LNCAP (cell line): ENCODE measurements around the gene CRISPLD2.

Experiments used
- CTCF ChIP-seq: fragments of 450-650 bp; IDR thresholded peaks from 2 replicates; pipeline ENCODE4 v1.5.1; 2017; ENCODE audit warnings: mild to moderate bottlenecking

The CRISPLD2 gene

DNA sequence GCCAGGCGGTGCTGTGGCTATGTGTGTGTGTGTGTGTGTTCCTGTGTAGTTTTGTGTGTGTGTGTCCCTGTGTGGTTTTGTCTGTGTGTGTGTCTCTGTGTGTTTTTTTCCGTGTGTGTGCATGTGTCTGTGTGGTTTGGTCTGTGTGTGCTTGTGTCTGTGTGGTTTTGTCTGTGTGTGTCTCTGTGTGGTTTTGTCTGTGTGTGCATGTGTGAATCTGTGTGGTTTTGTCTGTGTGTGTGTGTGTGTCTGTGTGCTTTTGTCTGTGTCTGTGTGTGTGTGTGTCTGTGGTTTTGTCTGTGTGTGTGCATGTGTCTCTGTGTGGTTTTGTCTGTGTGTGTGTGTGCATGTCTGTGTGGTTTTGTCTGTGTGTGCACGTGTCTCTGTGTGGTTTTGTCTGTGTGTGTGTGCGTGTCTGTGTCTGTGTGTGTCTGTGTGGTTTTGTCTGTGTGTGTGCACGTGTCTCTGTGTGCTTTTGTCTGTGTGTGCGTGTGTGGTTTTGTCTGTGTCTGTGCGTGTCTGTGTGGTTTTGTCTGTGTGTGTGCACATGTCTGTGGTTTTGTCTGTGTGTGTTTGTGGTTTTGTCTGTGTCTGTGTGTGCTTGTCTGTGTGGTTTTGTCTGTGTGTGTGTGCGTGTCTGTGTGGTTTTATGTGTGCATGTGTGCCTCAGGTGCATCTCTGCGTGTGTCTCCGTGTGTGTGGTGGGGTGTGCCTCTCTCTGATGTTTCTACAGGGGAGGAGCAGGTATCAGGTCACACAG lies 129.2 kb downstream of the CRISPLD2 start:
- TF ChIP-seq CTCF, result no peak

GRCh38 chr16:84949772-84950436 lies 130.1 kb downstream of the CRISPLD2 start:
- no peak for TF ChIP-seq CTCF

DNA sequence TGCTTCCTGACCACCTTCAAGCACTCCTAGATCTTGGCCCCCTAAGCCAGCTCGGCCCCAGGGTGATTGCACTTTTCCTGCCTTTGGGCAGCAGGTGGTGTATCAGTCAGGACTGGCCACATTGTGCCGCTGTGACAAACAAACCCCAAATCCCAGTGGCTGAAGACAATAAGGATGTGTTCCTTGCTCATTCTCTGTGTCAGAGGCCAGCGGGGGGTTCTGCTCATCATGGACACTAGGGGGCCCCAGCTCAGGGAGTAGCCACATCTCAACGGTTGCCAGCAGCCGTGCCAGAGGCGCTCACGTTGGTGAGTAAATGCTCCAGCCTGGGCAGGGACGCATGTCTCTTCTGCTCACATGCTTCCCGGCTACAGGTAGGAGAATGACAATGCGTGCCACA lies 131.1 kb downstream of the CRISPLD2 start:
- TF ChIP-seq CTCF, result peak; percentile 23; the same call in 1 of the 2 replicates

- peak; percentile 85 for TF ChIP-seq CTCF
Observed at GRCh38 chr16:84952335-84953189, 132.8 kb downstream of the CRISPLD2 start.

DNA sequence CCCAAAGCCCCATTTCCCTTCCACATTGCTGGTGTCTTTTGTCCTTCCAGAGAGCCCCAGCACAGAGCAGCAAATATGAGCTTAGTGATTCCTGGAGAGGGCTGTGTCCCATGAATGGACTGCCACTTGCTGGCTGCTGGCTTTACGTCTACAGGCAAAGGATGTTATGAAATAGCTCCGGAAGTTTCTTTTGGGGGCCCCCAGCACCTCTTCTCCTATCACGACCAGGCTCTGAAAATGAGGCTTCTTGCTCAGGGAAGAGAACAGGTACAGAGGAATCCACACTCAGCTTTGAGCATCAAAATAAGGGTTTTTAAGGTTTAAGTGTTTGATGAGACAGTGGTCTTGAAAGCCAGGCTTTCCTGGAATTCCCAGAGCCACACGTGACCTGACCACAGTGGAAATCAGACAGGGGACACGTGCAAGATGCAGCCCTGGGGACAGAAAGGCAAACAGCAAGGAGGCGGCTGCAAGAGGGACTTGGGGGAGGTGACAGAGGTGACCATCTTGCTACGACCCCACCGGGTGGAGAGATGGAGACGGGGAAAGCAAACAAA lies 133.5 kb downstream of the CRISPLD2 start:
- no peak for TF ChIP-seq CTCF

DNA sequence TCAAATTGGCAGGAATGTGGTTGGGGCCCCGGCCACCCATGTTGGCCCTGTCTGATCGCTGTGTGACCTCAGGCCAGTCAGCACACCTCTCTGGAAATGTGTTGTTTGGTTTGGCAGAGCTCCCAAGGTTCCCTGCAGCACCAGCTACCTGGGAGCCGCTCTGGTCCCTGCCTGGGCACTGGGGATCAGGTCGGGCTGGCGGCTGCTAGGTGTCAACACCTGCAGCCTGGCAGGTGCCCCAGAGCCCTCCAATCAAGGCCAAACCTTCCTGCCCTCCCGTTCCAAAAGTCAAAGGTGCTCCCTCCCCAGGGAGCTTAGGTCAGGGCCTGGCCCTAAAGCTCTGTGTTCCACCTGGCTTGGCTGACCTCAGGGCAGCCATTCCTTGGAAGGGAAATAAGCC lies 135.6 kb downstream of the CRISPLD2 start:
- no peak for TF ChIP-seq CTCF

GRCh38 chr16:84957192-84957591 lies 137.4 kb downstream of the CRISPLD2 start:
- TF ChIP-seq CTCF, result no peak
